GM23338 (cell line): Measurements from ENCODE around the gene CDK5R1. TPM values are rescaled to one million over a fixed set of nuclear protein-coding genes. Genes with fewer than 3 reads are reported as not detected.

Experiments used
- ATAC-seq: fragments of 200-7000 bp; cut with Tn5 transposase; 3 replicates; pipeline ENCODE4 v1.9.1; 2020
- DNase-seq: peaks from one replicate; pipeline ENCODE4 v3.0.0-alpha.2; 2015; ENCODE audit warnings: low spot score
- H2AFZ ChIP-seq: fragments of 200-600 bp; sonication (generic); 2 replicates; pipeline ENCODE4 v1.8.0; 2016; ENCODE audit warnings: antibody characterized with exemption, mild to moderate bottlenecking, moderate library complexity
- H3F3A ChIP-seq: fragments of 200-600 bp; sonication (generic); replicated peaks from 2 replicates; pipeline ENCODE4 v1.8.0; 2017; ENCODE audit warnings: antibody characterized with exemption, mixed run types, low read depth
- H3K27ac ChIP-seq: fragments of 200-600 bp; sonication (generic); 2 replicates; pipeline ENCODE4 v1.6.1; 2016; ENCODE audit warnings: low read depth
- H3K27me3 ChIP-seq: fragments of 200-600 bp; sonication (generic); 2 replicates; pipeline ENCODE4 v1.8.0; 2016; ENCODE audit warnings: mild to moderate bottlenecking, mixed run types, moderate library complexity; ENCODE audit not compliant: insufficient read depth
- H3K36me3 ChIP-seq: fragments of 200-600 bp; sonication (generic); 2 replicates; pipeline ENCODE4 v1.8.0; 2016; ENCODE audit warnings: mild to moderate bottlenecking; ENCODE audit not compliant: insufficient read depth
- H3K4me1 ChIP-seq: fragments of 200-600 bp; sonication (generic); 2 replicates; pipeline ENCODE4 v1.8.0; 2016; ENCODE audit warnings: mild to moderate bottlenecking, moderate library complexity; ENCODE audit not compliant: insufficient read depth
- H3K4me2 ChIP-seq: fragments of 200-600 bp; sonication (generic); 2 replicates; pipeline ENCODE4 v1.7.1; 2017; ENCODE audit warnings: mixed run types
- H3K4me3 ChIP-seq: fragments of 200-600 bp; sonication (generic); 2 replicates; pipeline ENCODE4 v1.6.1; 2016; ENCODE audit warnings: mixed run types
- H3K79me2 ChIP-seq: fragments of 200-600 bp; sonication (generic); replicated peaks from 2 replicates; pipeline ENCODE4 v1.8.0; 2017; ENCODE audit warnings: mild to moderate bottlenecking; ENCODE audit not compliant: insufficient read depth
- H3K9me2 ChIP-seq: fragments of 200-600 bp; sonication (generic); 2 replicates; pipeline ENCODE4 v1.8.0; 2017; ENCODE audit not compliant: insufficient read depth
- H4K20me1 ChIP-seq: fragments of 200-600 bp; sonication (generic); replicated peaks from 2 replicates; pipeline ENCODE4 v1.8.0; 2017; ENCODE audit warnings: mild to moderate bottlenecking; ENCODE audit not compliant: insufficient read depth
- H3K27ac Mint-ChIP-seq: 2 replicates; pipeline ENCODE4 v1.8.0; 2020; ENCODE audit warnings: inconsistent platforms, mild to moderate bottlenecking, moderate library complexity, mixed read lengths
- H3K27me3 Mint-ChIP-seq: 3 replicates; pipeline ENCODE4 v1.8.0; 2022; ENCODE audit warnings: low read depth, mild to moderate bottlenecking, moderate library complexity, mixed read lengths, inconsistent platforms; ENCODE audit not compliant: insufficient read depth, poor library complexity
- H3K36me3 Mint-ChIP-seq: 3 replicates; pipeline ENCODE4 v1.8.0; 2021; ENCODE audit warnings: low read depth, mild to moderate bottlenecking, inconsistent platforms, moderate library complexity, mixed read lengths
- H3K4me1 Mint-ChIP-seq: 3 replicates; pipeline ENCODE4 v1.8.0; 2020; ENCODE audit warnings: mild to moderate bottlenecking, inconsistent platforms, mixed read lengths
- H3K4me3 Mint-ChIP-seq: 3 replicates; pipeline ENCODE4 v1.8.0; 2021; ENCODE audit warnings: moderate library complexity, mild to moderate bottlenecking, inconsistent platforms, mixed read lengths
- H3K9me3 Mint-ChIP-seq: 3 replicates; pipeline ENCODE4 v1.8.0; 2020; ENCODE audit warnings: moderate library complexity, mild to moderate bottlenecking, inconsistent platforms, mixed read lengths
- CREB1 ChIP-seq: fragments of 250-450 bp; sonication (Bioruptor Pico); IDR thresholded peaks from 2 replicates; pipeline ENCODE4 v1.5.0; 2020; ENCODE audit warnings: low read depth, mild to moderate bottlenecking, moderate library complexity
- CTCF ChIP-seq, 2 experiments: fragments of 200-600 bp in 1 of 2; sonication (generic) in 1 of 2; conservative IDR thresholded peaks; 2 replicates each; pipeline versions ENCODE4 v1.5.1 to v1.6.1; 2016 to 2017; ENCODE audit warnings: antibody characterized with exemption in 2 of 2, low read depth in 2 of 2, mild to moderate bottlenecking in 2 of 2, moderate library complexity in 1 of 2
- ETS1 ChIP-seq: IDR thresholded peaks from 2 replicates; pipeline ENCODE4 v1.6.1; 2016; ENCODE audit warnings: antibody characterized with exemption
- EZH2 ChIP-seq: fragments of 200-600 bp; sonication (generic); IDR thresholded peaks from one replicate; pipeline ENCODE4 v1.8.0; 2017; ENCODE audit warnings: antibody characterized with exemption, mild to moderate bottlenecking, low read depth; ENCODE audit not compliant: unreplicated experiment
- EZH2phosphoT487 ChIP-seq: fragments of 200-600 bp; sonication (generic); IDR thresholded peaks from one replicate; pipeline ENCODE4 v1.8.1; 2018; ENCODE audit warnings: antibody characterized with exemption; ENCODE audit not compliant: unreplicated experiment
- JUNB ChIP-seq: IDR thresholded peaks from one replicate; pipeline ENCODE4 v1.6.1; 2016; ENCODE audit warnings: antibody characterized with exemption; ENCODE audit not compliant: unreplicated experiment
- NANOG ChIP-seq: IDR thresholded peaks from 2 replicates; pipeline ENCODE4 v1.6.1; 2016; ENCODE audit warnings: antibody characterized with exemption, borderline replicate concordance
- POLR2AphosphoS5 ChIP-seq: IDR thresholded peaks from 2 replicates; pipeline ENCODE4 v1.6.1; 2016; ENCODE audit warnings: antibody characterized with exemption, low read depth
- STAT1 ChIP-seq: IDR thresholded peaks from one replicate; pipeline ENCODE4 v1.6.1; 2016; ENCODE audit warnings: antibody characterized with exemption; ENCODE audit not compliant: unreplicated experiment
- ZNF114 ChIP-seq: fragments of 250-450 bp; sonication (Bioruptor Pico); IDR thresholded peaks from 2 replicates; pipeline ENCODE4 v1.5.0; 2020; ENCODE audit warnings: mild to moderate bottlenecking, moderate library complexity
- ZNF462 ChIP-seq: fragments of 250-450 bp; sonication (Bioruptor Pico); IDR thresholded peaks from 2 replicates; pipeline ENCODE4 v1.5.0; 2020; ENCODE audit warnings: mild to moderate bottlenecking, moderate library complexity
- polyA plus RNA-seq: library from polyadenylated mRNA; unstranded; fragments of >200 nt; fragmentation: Nextera tagmentation; extraction: Ambion mirVana; gene quantifications from 2 replicates; pipeline ENCODE4 v1.2.1, GENCODE V29; 2016
- total RNA-seq: library from RNA; depleted of rRNA; stranded (reverse); fragments of >200 nt; shearing (Covaris generic); gene quantifications from 2 replicates; pipeline ENCODE4 v1.2.3, GENCODE V29; 2014

The CDK5R1 gene
- total and polyA plus RNA-seq, 2 experiments from 2014 or later: 4.0 to 11.6 TPM

GRCh38 chr17:32471652-32472051 lies 15.1 kb upstream of the CDK5R1 start:
- peaks cover 43% of the 10 kb centered on the region for H3K79me2 ChIP-seq
- no peak overlapping the region for H3K4me2 ChIP-seq
- no peak overlapping the region for H3K27ac Mint-ChIP-seq
- H3K27me3 ChIP-seq: no peaks in the 10 kb centered on the region
- DNase-seq (no peak), ATAC-seq (no peak)
- H3K27ac ChIP-seq: no peak overlapping the region
- H3K4me3 Mint-ChIP-seq: no peak overlapping the region
- TF ChIP-seq STAT1: no peak
- TF ChIP-seq NANOG: no peak
- TF ChIP-seq POLR2AphosphoS5: no peak
- TF ChIP-seq ZNF462 (CRISPR knock-in tag): no peak
- no peak for TF ChIP-seq CREB1 (CRISPR knock-in tag)
- TF ChIP-seq EZH2phosphoT487: no peak
- no peak for TF ChIP-seq CTCF (conservative IDR thresholded peaks at IDR 0.05; ENCODE audit: low read depth in 2 of 2)
- no peak for TF ChIP-seq ETS1
- no peak for TF ChIP-seq ZNF114 (CRISPR knock-in tag)
- TF ChIP-seq JUNB: no peak
- TF ChIP-seq EZH2: no peak
- H3K4me3 ChIP-seq: no peak overlapping the region
- H3K36me3 Mint-ChIP-seq: peaks cover 94% of the 10 kb centered on the region
- H3K27me3 Mint-ChIP-seq: peaks cover 3% of the 10 kb centered on the region
- H3K4me1 ChIP-seq: no peaks in the 10 kb centered on the region
- H3F3A ChIP-seq: no peaks in the 10 kb centered on the region; the same call in 1 of the 2 replicates
- H3K36me3 ChIP-seq: peaks cover 68% of the 10 kb centered on the region
- H3K4me1 Mint-ChIP-seq: no peaks in the 10 kb centered on the region
- H2AFZ ChIP-seq: no peak overlapping the region
- H4K20me1 ChIP-seq: peaks cover 49% of the 10 kb centered on the region
- H3K9me2 ChIP-seq: no peaks in the 10 kb centered on the region
- no peaks in the 10 kb centered on the region for H3K9me3 Mint-ChIP-seq
